SK-N-SH treated with all-trans-retinoic acid at 6 μM for 48 hours (cell line): Measurements from ENCODE around the gene C20orf202.

Source experiments
- CSRNP3 ChIP-seq: fragments of 250-450 bp; sonication (Bioruptor Pico); IDR thresholded peaks from 2 replicates; pipeline ENCODE4 v1.5.1; 2021; ENCODE audit warnings: mild to moderate bottlenecking, moderate library complexity
- PPARA ChIP-seq: fragments of 250-450 bp; sonication (Bioruptor Pico); IDR thresholded peaks from 2 replicates; pipeline ENCODE4 v1.5.0; 2020; ENCODE audit warnings: mild to moderate bottlenecking, borderline replicate concordance
- RARB ChIP-seq: fragments of 250-450 bp; sonication (Bioruptor Pico); IDR thresholded peaks from 2 replicates; pipeline ENCODE4 v1.8.0; 2021; ENCODE audit warnings: mild to moderate bottlenecking, moderate library complexity
- ZFP30 ChIP-seq: fragments of 450-650 bp; formaldehyde crosslinking; IDR thresholded peaks from 2 replicates; pipeline ENCODE4 v1.5.0; 2022; ENCODE audit warnings: mild to moderate bottlenecking, moderate library complexity

DNA sequence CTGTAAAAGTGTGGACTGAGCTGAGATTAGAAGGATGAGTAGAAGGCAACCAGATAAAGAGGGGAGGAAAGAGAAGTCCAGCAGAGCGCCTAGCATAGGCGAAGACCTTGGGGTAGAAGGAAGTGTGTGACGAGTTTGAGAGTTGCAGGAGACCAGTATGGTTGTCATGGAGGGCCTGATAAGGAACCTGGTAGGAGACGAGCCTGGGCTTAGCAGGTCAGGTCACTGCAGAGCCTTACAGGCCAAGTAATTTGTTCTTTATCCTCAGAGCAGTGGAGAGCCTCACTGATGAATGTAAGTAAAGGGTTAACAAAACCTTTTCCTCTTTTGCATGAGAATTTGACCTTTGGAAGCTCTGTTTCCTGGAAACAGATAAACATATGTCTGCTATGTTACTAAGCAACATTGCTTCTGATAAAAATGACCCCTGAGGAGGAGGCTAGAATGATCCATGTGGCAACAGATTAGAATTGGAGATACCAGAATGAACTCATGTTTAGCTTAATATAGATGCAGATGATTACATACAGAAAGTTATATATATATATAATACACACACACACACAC, 15.6 kb upstream of the C20orf202 start:
- TF ChIP-seq CSRNP3 (CRISPR knock-in tag) (no peak), RARB (CRISPR knock-in tag) (no peak), PPARA (CRISPR knock-in tag) (no peak), ZFP30 (no peak)
